Tibial nerve (tissue), 4 donors: ENCODE results near the gene AKR1E2. TPM values are rescaled to one million over a fixed set of nuclear protein-coding genes. Genes with fewer than 3 reads are reported as not detected.

ENCODE experiments used
- DNase-seq, 2 donors: peaks; one replicate each; pipeline ENCODE4 v3.0.0-alpha.2; 2019; ENCODE audit warnings: low spot score in 2 of 2
- H3K27ac ChIP-seq, 4 donors: fragments of 200-600 bp; sonication (generic) in 3 of 4; one replicate each; pipeline ENCODE4 v1.5.1; 2017 to 2019; ENCODE audit warnings: mild to moderate bottlenecking in 1 of 4
- H3K27me3 ChIP-seq, 2 donors: fragments of 200-600 bp; sonication (generic) in 1 of 2; one replicate each; pipeline versions ENCODE4 v1.5.1 to v1.6.0; 2017 to 2019
- H3K36me3 ChIP-seq, 3 donors: fragments of 200-600 bp; sonication (generic); one replicate each; pipeline ENCODE4 v1.5.1; 2018 to 2019
- H3K4me1 ChIP-seq, 4 donors: fragments of 200-600 bp; sonication (generic) in 3 of 4; one replicate each; pipeline ENCODE4 v1.5.1; 2017 to 2019
- H3K4me3 ChIP-seq, 4 donors: fragments of 200-600 bp; sonication (generic) in 3 of 4; one replicate each; pipeline ENCODE4 v1.5.1; 2017 to 2019; ENCODE audit warnings: mild to moderate bottlenecking in 1 of 4, moderate library complexity in 1 of 4
- H3K9me3 ChIP-seq, 4 donors: fragments of 200-600 bp; sonication (generic) in 3 of 4; one replicate each; pipeline ENCODE4 v1.5.1; 2017 to 2019
- CTCF ChIP-seq, 5 experiments: fragments of 200-600 bp in 3 of 5; fragments of 450-650 bp in 2 of 5; sonication (generic) in 3 of 5; IDR thresholded peaks; one replicate each; pipeline ENCODE4 v1.5.1; 2016 to 2019; ENCODE audit warnings: antibody characterized with exemption in 5 of 5, mild to moderate bottlenecking in 3 of 5, moderate library complexity in 2 of 5
- EP300 ChIP-seq, 2 donors: sonication (generic); formaldehyde crosslinking; IDR thresholded peaks; one replicate each; pipeline ENCODE4 v1.6.1; 2017; ENCODE audit warnings: antibody characterized with exemption in 2 of 2, mild to moderate bottlenecking in 1 of 2
- POLR2A ChIP-seq, 2 donors: fragments of 450-650 bp; IDR thresholded peaks; one replicate each; pipeline ENCODE4 v1.6.1; 2017; ENCODE audit warnings: antibody characterized with exemption in 2 of 2, mild to moderate bottlenecking in 2 of 2, moderate library complexity in 2 of 2
- WGBS, 2 donors: methylation state at CpG; one replicate each; pipeline ENCODE4 v1.1.5; 2018; 5-methylcytosine and 5-hydroxymethylcytosine counted together
- total RNA-seq, 4 donors: library from RNA; depleted of rRNA; stranded (reverse); fragments of >200 nt; gene quantifications; one replicate each; pipeline ENCODE4 v1.1.0, GENCODE V29; 2016

Gene AKR1E2
- total RNA-seq, 4 donors from 2014 or later = 12.7 to 24.3 (median 21.3) TPM

- H3K9me3 ChIP-seq = no peaks in the 10 kb centered on the region
Observed at GRCh38 chr10:4849555-4850242, 23.7 kb downstream of the AKR1E2 start.

GRCh38 chr10:4850397-4850796 is 24.4 kb downstream of the AKR1E2 start:
- Histone ChIP-seq H3K4me3 (no peak overlapping the region), H3K27ac (peak overlapping the region in 2 of 4 donors; percentile 63 to 73), H3K36me3 (peaks cover 0 to 4% (median 0%) of the 10 kb centered on the region in 3 donors), H3K27me3 (no peaks in the 10 kb centered on the region), H3K4me1 (peaks cover 0 to 51% (median 0%) of the 10 kb centered on the region in 4 donors), H3K9me3 (no peaks in the 10 kb centered on the region)
- TF ChIP-seq CTCF (IDR thresholded peaks at IDR 0.05) (no peak), EP300 (IDR thresholded peaks at IDR 0.05) (no peak), POLR2A (IDR thresholded peaks at IDR 0.05) (no peak)
- DNase-seq = no peak
- WGBS, 2 donors = 66 to 71% methylated on average over 7 of the region's 7 CpGs

More at GRCh38 chr10:4849555-4850242, 23.7 kb downstream of the AKR1E2 start:
- Histone ChIP-seq H3K27me3 (no peaks in the 10 kb centered on the region), H3K36me3 (peaks cover 0 to 4% (median 0%) of the 10 kb centered on the region in 3 donors), H3K4me3 (no peak overlapping the region), H3K27ac (peak overlapping the region in 2 of 4 donors; percentile 63 to 73), H3K4me1 (peaks cover 0 to 51% (median 0%) of the 10 kb centered on the region in 4 donors)
- WGBS, 2 donors = 5% methylated on average over 12 of the region's 12 CpGs
- peak; percentile 86 to 95 for DNase-seq
- TF ChIP-seq EP300 (IDR thresholded peaks at IDR 0.05) (peak in 1 of 2 donors; percentile 69), POLR2A (IDR thresholded peaks at IDR 0.05) (no peak), CTCF (IDR thresholded peaks at IDR 0.05) (peak; percentile 95 to 99 (median 96))

GRCh38 chr10:4851176-4851575 is 25.2 kb downstream of the AKR1E2 start:
- H3K4me3 ChIP-seq = no peak overlapping the region
- H3K27me3 ChIP-seq = no peaks in the 10 kb centered on the region
- H3K4me1 ChIP-seq = peaks cover 0 to 51% (median 0%) of the 10 kb centered on the region in 4 donors
- TF ChIP-seq EP300 (IDR thresholded peaks at IDR 0.05) (no peak), CTCF (IDR thresholded peaks at IDR 0.05) (no peak), POLR2A (IDR thresholded peaks at IDR 0.05) (no peak)
- peaks cover 0 to under 1% (median 0%) of the 10 kb centered on the region in 3 donors for H3K36me3 ChIP-seq
- DNase-seq = no peak
- no peaks in the 10 kb centered on the region for H3K9me3 ChIP-seq
- WGBS, 2 donors = 86 to 95% methylated on average over 5 of the region's 5 CpGs
- H3K27ac ChIP-seq = peak overlapping the region in 2 of 4 donors; percentile 63 to 71

- no peaks in the 10 kb centered on the region for H3K9me3 ChIP-seq
- H3K27ac ChIP-seq = peak overlapping the region in 2 of 4 donors; percentile 63 to 71
- WGBS, 2 donors = 47 to 51% methylated on average over 6 of the region's 6 CpGs
- H3K4me1 ChIP-seq = peaks cover 0 to 51% (median 0%) of the 10 kb centered on the region in 4 donors
- H3K27me3 ChIP-seq = no peaks in the 10 kb centered on the region
- peak; percentile 42 to 70 for DNase-seq
- no peak overlapping the region for H3K4me3 ChIP-seq
- TF ChIP-seq EP300 (IDR thresholded peaks at IDR 0.05) (peak in 1 of 2 donors; percentile 53), CTCF (IDR thresholded peaks at IDR 0.05) (no peak), POLR2A (IDR thresholded peaks at IDR 0.05) (no peak)
- no peaks in the 10 kb centered on the region for H3K36me3 ChIP-seq
Observed at GRCh38 chr10:4851846-4852245, 25.8 kb downstream of the AKR1E2 start.

GRCh38 chr10:4865945-4866661 is 40.1 kb downstream of the AKR1E2 start:
- 60 to 62% methylated on average over 7 of the region's 7 CpGs for WGBS, 2 donors
- H3K27ac ChIP-seq = no peak overlapping the region

More at GRCh38 chr10:4865945-4866661, 40.1 kb downstream of the AKR1E2 start:
- Histone ChIP-seq H3K27me3 (no peaks in the 10 kb centered on the region), H3K9me3 (no peaks in the 10 kb centered on the region), H3K4me3 (no peak overlapping the region), H3K36me3 (no peaks in the 10 kb centered on the region), H3K4me1 (no peaks in the 10 kb centered on the region)
- TF ChIP-seq POLR2A (IDR thresholded peaks at IDR 0.05) (no peak), EP300 (IDR thresholded peaks at IDR 0.05) (no peak), CTCF (IDR thresholded peaks at IDR 0.05) (no peak)
- no peak for DNase-seq
